ENCODE data around the gene PPM1L.

- TF ChIP-seq, protein P1, sequence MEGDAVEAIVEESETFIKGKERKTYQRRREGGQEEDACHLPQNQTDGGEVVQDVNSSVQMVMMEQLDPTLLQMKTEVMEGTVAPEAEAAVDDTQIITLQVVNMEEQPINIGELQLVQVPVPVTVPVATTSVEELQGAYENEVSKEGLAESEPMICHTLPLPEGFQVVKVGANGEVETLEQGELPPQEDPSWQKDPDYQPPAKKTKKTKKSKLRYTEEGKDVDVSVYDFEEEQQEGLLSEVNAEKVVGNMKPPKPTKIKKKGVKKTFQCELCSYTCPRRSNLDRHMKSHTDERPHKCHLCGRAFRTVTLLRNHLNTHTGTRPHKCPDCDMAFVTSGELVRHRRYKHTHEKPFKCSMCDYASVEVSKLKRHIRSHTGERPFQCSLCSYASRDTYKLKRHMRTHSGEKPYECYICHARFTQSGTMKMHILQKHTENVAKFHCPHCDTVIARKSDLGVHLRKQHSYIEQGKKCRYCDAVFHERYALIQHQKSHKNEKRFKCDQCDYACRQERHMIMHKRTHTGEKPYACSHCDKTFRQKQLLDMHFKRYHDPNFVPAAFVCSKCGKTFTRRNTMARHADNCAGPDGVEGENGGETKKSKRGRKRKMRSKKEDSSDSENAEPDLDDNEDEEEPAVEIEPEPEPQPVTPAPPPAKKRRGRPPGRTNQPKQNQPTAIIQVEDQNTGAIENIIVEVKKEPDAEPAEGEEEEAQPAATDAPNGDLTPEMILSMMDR (IDR thresholded peaks at IDR 0.05; ENCODE audit: insufficient read depth, low read length) = no peak
- TF ChIP-seq POLR2AphosphoS5 (IDR thresholded peaks at IDR 0.05; ENCODE audit: low read depth) = no peak
- TF ChIP-seq, protein P2, sequence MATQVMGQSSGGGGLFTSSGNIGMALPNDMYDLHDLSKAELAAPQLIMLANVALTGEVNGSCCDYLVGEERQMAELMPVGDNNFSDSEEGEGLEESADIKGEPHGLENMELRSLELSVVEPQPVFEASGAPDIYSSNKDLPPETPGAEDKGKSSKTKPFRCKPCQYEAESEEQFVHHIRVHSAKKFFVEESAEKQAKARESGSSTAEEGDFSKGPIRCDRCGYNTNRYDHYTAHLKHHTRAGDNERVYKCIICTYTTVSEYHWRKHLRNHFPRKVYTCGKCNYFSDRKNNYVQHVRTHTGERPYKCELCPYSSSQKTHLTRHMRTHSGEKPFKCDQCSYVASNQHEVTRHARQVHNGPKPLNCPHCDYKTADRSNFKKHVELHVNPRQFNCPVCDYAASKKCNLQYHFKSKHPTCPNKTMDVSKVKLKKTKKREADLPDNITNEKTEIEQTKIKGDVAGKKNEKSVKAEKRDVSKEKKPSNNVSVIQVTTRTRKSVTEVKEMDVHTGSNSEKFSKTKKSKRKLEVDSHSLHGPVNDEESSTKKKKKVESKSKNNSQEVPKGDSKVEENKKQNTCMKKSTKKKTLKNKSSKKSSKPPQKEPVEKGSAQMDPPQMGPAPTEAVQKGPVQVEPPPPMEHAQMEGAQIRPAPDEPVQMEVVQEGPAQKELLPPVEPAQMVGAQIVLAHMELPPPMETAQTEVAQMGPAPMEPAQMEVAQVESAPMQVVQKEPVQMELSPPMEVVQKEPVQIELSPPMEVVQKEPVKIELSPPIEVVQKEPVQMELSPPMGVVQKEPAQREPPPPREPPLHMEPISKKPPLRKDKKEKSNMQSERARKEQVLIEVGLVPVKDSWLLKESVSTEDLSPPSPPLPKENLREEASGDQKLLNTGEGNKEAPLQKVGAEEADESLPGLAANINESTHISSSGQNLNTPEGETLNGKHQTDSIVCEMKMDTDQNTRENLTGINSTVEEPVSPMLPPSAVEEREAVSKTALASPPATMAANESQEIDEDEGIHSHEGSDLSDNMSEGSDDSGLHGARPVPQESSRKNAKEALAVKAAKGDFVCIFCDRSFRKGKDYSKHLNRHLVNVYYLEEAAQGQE (IDR thresholded peaks at IDR 0.05; ENCODE audit: insufficient replicate concordance, low read depth) = no peak
Measured at GRCh38 chr3:160956785-160957184, 200.8 kb downstream of the PPM1L start.
